ENCODE measurements around the gene MOBP.
A peak's percentile ranks its signal among the peaks of the same experiment; 100 is the strongest.
"Not testable (repeated sequence)": the region's sequence is repeated elsewhere in the genome, so short reads cannot be mapped to it uniquely, and the experiment has no call there.

Gene MOBP

DNA sequence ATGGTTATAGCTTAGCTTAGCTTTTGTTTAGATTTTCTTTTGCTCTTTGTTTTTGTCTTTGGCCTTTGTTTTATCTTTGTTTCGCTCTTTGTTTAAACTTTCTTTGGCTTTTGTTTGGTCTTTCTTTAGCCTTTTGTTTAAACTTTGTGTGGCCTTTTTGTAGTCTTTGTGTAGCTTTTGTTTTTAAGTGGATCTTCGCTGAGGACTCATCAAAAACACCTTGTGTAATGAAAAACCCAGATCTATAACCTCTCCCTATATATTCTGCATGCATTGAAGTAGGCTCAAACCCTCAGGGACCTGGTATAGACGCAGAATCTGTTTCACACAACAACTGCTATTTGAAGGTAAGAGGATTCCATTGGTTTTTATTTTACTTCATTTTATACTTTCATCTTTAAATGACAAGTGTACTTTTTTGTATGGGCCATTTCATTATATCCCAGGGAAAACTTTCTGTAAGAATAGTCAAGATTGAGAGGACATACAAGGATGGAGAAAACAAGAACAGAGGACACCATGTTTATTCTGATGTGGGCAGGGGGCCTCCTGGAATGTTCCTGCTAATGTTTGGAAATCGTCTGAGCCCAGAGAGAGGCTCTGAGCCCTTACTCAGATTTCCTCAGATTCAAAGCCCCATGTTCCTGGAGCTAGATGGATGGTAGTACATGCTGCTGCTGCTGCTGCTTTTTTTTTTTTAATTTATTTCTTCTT lies at the start of gene MOBP:
MOBP (plus strand) TSS at position 287 of the 714 bp plus-strand sequence. CDS start 34,390 bp downstream, outside the sequence.
- FAIRE-seq (no peak), DNase-seq (ENCODE audit: extremely low spot score, insufficient read length, low read depth) (no peak)

- not testable (repeated sequence) for FAIRE-seq; DNase-seq (ENCODE audit: extremely low spot score, insufficient read length, low read depth)
These were observed 48.8 kb upstream of the MOBP start for GRCh38 chr3:39418556-39419225.

GRCh38 chr3:39419742-39420315 lies 47.7 kb upstream of the MOBP start:
- FAIRE-seq (no peak), DNase-seq (ENCODE audit: extremely low spot score, insufficient read length, low read depth) (no peak)

DNA sequence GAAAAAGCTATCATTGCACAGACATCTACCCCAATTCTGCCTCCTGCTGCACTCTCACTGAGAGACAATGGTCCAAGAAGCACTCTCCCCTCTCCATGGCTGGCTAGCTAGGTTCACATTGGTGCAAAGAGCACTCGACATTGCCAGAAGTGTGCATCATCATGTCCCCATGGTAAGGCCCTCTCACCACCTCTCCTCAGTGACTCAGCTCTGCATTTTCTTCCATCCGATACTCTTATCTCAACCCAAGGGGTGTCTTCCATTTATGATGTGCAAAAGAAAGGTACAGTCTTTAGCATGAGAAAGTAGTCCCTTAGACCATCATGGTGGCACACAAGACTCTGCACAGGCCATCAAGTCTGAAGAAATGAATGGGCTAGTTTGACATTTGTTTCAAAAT lies 46.9 kb upstream of the MOBP start:
- no peak for DNase-seq (ENCODE audit: extremely low spot score, insufficient read length, low read depth)
- FAIRE-seq, result no peak

DNA sequence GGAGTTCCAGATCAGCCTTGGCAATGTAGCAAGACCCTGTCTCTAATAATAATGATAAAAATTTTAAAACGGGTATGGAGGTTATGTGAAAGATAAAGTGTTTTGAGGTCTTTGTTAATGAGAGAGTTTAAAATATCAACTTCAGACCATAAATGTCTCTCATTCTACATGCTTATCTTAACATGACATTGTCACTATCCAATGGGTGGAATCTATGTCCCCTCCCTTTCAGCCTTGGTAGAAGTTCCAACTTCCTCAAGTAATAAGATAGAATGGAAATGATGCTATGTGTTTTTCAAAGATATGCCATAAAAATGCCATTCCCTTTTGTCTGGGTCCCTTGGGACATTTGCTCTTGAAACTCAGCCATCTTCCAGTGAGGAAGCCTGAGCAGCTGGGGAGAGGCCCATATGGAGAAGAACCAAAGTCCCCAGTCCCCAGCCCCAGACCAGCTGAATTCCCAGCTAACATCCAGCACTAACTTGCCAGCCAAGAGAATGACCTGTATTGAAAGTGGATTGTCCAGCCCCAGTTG lies 44.0 kb upstream of the MOBP start:
- DNase-seq (ENCODE audit: extremely low spot score, insufficient read length, low read depth), result no peak
- no peak for FAIRE-seq

DNA sequence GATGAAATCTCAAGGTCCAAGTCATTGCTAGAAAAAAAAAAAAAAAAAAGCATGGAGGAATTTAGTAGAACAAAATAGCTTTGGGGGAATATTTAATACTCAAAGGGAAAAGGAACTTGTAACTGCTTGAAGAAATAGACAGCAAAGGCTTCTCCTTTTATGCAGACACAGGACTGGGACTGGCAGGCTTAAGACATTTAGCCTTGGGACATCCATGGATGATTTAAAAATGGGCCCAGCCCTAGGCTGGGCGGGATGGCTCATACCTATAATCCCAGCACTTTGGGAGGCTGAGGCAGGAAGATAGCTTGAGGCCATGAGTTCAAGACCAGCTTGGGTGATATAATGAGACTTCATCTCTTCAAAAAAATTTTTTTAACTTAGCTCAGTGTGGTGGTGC lies 41.2 kb upstream of the MOBP start:
- DNase-seq (ENCODE audit: extremely low spot score, insufficient read length, low read depth) (no peak), FAIRE-seq (no peak)

DNA sequence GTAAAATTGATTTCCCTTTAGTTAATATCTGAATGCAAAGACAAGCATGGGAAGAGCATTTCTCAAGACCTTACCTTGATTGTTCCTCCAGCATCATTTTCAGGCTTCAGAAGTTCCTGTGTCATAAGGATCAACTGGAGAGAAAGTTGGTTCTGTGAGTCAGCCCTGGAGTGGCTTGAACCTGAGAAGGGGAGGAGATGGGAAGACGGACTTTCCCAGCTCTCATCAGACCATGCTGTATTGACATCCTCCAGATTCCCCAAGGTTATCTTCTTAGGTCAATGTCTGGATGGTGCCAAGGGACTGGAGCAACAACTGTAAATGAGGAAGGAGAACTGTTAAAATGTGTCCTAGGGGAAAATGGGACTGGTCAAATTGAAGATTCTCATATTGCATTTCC lies 40.0 kb upstream of the MOBP start:
- no peak for DNase-seq (ENCODE audit: extremely low spot score, insufficient read length, low read depth)
- FAIRE-seq, result no peak

- no peak for FAIRE-seq
- DNase-seq (ENCODE audit: extremely low spot score, insufficient read length, low read depth), result no peak
These were observed 38.7 kb upstream of the MOBP start for GRCh38 chr3:39428745-39429201.

DNA sequence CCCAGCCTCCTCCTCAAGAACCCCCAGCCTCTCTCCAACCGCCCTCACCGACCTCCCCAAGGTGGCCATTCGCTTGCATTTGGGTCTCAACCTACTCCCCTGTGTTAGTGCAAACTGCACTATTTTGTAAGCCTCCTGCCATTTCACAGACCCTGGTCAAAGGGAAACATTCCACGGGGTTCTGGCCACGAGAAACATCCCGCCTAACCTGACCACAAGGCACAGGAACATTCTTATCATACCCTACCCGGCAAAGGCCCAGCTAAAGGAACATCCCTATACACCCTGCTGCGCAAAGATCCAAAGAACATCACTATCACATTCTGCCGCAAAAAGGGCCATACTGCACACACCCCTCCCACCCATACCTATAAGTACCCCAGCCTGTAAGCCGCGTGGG lies 38.0 kb upstream of the MOBP start:
- no peak for FAIRE-seq

DNA sequence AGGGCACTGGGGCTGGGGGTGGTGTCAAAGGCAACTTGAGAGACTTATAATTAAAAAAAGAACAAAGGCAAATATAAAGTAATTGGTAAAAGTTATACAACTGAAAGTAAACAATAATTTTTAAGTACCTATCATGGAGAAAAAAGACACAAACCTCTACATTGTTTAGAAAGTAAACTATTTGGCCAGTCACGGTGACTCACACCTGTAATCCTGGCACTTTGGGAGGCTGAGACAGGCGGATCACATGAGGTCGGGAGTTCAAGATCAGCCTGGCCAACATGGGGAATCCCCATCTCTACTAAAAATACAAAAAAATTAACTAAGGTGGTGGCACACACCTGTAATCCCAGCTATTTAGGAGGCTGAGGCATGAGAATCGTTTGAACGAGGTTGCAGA lies 35.1 kb upstream of the MOBP start:
- no peak for DNase-seq (ENCODE audit: extremely low spot score, insufficient read length, low read depth)
- FAIRE-seq, result no peak

More for the DNA sequence above, 38.0 kb upstream of the MOBP start:
- no peak for DNase-seq (ENCODE audit: extremely low spot score, insufficient read length, low read depth)

- FAIRE-seq (no peak), DNase-seq (ENCODE audit: extremely low spot score, insufficient read length, low read depth) (no peak)
These were observed 33.8 kb upstream of the MOBP start for GRCh38 chr3:39433642-39434041.

DNA sequence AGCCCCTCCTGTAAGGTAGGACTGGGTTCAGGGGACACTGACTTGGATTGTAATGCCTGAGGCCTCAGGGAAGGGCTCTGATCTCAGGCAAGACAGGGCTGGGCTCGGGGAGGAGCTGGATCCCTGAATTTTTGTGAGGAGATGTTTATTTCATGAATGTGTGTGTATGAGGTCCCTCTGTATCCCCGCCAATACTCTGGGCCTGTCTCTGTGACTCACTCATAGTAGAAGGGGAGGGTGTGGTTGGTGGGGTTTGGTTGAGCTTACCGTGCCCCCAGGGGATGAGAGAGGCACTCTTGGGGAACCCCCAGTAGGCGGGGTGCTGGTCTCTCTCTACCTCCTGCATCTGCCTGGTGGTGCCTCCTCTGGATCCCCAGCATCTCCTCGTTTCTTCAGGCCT lies 32.9 kb upstream of the MOBP start:
- DNase-seq (ENCODE audit: extremely low spot score, insufficient read length, low read depth) (no peak), FAIRE-seq (peak; percentile 35)

- FAIRE-seq (no peak), DNase-seq (ENCODE audit: extremely low spot score, insufficient read length, low read depth) (no peak)
These were observed 32.3 kb upstream of the MOBP start for GRCh38 chr3:39435006-39435748.

DNA sequence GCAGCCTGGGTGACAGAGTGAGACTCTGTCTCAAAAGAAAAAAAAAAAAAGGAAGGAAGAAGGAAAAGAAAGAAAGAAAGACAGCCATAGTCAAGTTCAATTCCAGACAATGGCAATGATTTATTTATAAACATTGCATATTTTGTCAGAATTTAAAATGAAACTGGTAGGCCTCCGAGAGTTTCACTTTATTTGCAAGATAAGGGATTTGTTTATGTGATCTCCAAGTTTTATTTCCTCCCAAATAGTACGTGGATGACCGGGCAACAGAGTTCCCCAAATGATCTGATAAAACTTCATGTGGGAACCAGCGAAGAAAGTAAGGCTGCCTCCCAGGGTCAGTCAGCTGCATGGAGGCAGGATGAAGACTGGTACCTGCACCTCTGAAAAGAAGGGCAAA lies 28.6 kb upstream of the MOBP start:
- FAIRE-seq (no peak), DNase-seq (ENCODE audit: extremely low spot score, insufficient read length, low read depth) (no peak)

GRCh38 chr3:39440316-39440715 lies 27.2 kb upstream of the MOBP start:
- FAIRE-seq (no peak), DNase-seq (ENCODE audit: extremely low spot score, insufficient read length, low read depth) (no peak)

DNA sequence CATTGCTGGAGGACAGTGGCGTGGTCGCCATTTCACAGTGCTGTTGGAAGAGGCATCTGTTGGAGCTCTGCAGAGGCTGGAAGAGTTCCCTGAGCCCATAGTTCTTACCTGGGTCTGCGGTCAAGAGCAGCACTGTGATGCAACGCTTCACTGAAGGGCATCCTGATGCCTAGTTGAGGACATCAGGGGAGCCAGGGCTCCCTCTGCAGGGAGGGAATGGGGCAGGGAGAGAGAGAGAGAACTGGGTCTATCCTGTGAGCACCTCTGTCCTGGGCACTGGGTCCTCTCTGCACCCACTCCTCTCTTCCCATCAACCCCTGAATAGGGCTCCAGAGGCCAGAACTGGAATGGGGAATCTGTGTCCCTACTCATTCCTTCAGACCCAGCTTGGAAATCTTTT lies 23.9 kb upstream of the MOBP start:
- DNase-seq (ENCODE audit: extremely low spot score, insufficient read length, low read depth) (no peak), FAIRE-seq (no peak)

DNA sequence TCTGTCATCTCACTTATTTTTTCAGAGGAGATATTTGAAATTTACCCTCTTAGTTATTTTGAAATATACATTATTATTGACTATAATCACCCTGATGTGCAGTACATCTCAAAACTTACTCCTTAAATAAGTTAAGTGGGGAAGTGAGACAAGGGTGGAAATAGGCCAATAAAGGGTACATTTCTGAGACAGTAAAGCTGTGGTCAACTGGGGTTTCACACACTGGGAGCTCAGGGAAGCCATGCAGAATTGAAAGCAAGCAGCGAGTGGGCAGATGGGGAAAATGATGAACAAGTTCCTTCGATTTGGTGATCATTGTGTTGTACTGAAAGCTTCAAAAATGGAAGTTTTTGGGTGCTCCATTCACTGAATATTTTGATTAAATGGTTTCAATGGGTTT lies 21.6 kb upstream of the MOBP start:
- DNase-seq (ENCODE audit: extremely low spot score, insufficient read length, low read depth), result no peak
- no peak for FAIRE-seq

DNA sequence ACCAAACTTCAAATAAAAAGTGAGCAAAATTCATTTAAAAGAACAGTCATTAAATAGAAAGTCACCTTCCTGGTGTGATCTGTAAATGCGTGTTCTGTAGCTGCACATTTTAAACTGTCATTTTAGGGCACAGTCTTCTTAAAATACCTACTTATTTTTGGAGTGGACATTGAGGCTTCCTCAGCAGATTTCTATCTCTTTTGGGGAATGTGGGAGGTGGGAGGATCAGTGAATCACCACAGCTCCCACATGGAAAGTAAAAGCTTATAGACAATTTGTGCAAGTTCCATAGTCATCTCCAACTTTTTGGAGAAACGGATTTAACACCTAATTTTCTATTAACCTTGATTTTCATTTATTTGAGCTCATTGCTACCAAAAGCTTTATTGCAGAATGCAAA lies 21.0 kb upstream of the MOBP start:
- DNase-seq (ENCODE audit: extremely low spot score, insufficient read length, low read depth) (no peak), FAIRE-seq (no peak)

- FAIRE-seq, result peak; percentile 93
- peak; percentile 53 for DNase-seq (ENCODE audit: extremely low spot score, insufficient read length, low read depth)
These were observed 19.6 kb upstream of the MOBP start for GRCh38 chr3:39447637-39448483.
